Body of pancreas (tissue), 4 donors: ENCODE measurements around the gene GRK4. TPM values are rescaled to one million over a fixed set of nuclear protein-coding genes. Genes with fewer than 3 reads are reported as not detected.
A peak's percentile ranks its signal among the peaks of the same experiment; 100 is the strongest.

Experiments
- ATAC-seq: fragments of 150-250 bp; one replicate; pipeline ENCODE4 v1.9.1; 2016
- DNase-seq, 4 donors: peaks; one replicate each; pipeline ENCODE4 v3.0.0-alpha.2; 2019
- H3K27ac ChIP-seq, 4 donors: fragments of 200-600 bp; sonication (generic); 1 replicate in 3 of 4; 2 replicates in 1 of 4; pipeline versions ENCODE4 v1.5.1 to v1.6.1; 2016 to 2019; ENCODE audit warnings: mild to moderate bottlenecking in 1 of 4, mixed read lengths in 1 of 4, moderate library complexity in 1 of 4
- H3K27me3 ChIP-seq, 2 donors: fragments of 200-600 bp; sonication (generic); one replicate each; pipeline ENCODE4 v1.6.0; 2016; ENCODE audit warnings: mild to moderate bottlenecking in 1 of 2
- H3K36me3 ChIP-seq, 2 donors: fragments of 200-600 bp; sonication (generic); replicated peaks in 1 of 2; 2 replicates each; pipeline ENCODE4 v1.5.1; 2016; ENCODE audit warnings: low read depth in 2 of 2; ENCODE audit not compliant: insufficient read depth in 1 of 2
- H3K4me1 ChIP-seq: fragments of 200-600 bp; sonication (generic); one replicate; pipeline ENCODE4 v1.6.0; 2016
- H3K4me3 ChIP-seq, 2 donors: fragments of 200-600 bp; sonication (generic); 1 replicate in 1 of 2; 2 replicates in 1 of 2; pipeline ENCODE4 v1.5.1; 2016 to 2019
- H3K9me3 ChIP-seq, 3 donors: fragments of 200-600 bp; sonication (generic); 1 replicate in 2 of 3; 2 replicates in 1 of 3; pipeline ENCODE4 v1.5.1; 2016
- POLR2A ChIP-seq, 3 donors: fragments of 450-650 bp; IDR thresholded peaks; one replicate each; pipeline ENCODE4 v1.6.1; 2016; ENCODE audit warnings: antibody characterized with exemption in 3 of 3, mild to moderate bottlenecking in 2 of 3
- WGBS, 2 donors: methylation state at CpG; one replicate each; pipeline ENCODE4 v1.1.5; 2017; 5-methylcytosine and 5-hydroxymethylcytosine counted together
- intact Hi-C: fragments of 100-400 bp; cut with DNase I; formaldehyde crosslinking; loops from one replicate; pipeline ENCODE4 v1.15.1; 2023
- total RNA-seq, 2 donors: library from RNA; depleted of rRNA; stranded (reverse); fragments of >200 nt; gene quantifications; one replicate each; pipeline ENCODE4 v1.1.0, GENCODE V29; 2016
- TF ChIP-seq, protein P1 (sequence below), 7 experiments: fragments of 450-650 bp in 4 of 7; fragments of 200-600 bp in 3 of 7; sonication (generic) in 3 of 7; IDR thresholded peaks; one replicate each; pipeline ENCODE4 v1.5.1; 2016 to 2019; ENCODE audit warnings: antibody characterized with exemption in 7 of 7

The GRK4 gene
- total RNA-seq, 2 donors from 2014 or later = 6.5 to 14.5 TPM

GRCh38 chr4:2934813-2935761 is 28.3 kb upstream of the GRK4 start:
- DNase-seq (peak; percentile 96 to 99 (median 98)), ATAC-seq (peak; percentile 85)
- Histone ChIP-seq H3K4me3 (peak overlapping the region; percentile 87), H3K27me3 (no peaks in the 10 kb centered on the region), H3K4me1 (peaks cover 57% of the 10 kb centered on the region), H3K27ac (peak overlapping the region; percentile 72 to 92 (median 83)), H3K36me3 (peaks cover 12 to 14% of the 10 kb centered on the region in 2 donors), H3K9me3 (no peaks in the 10 kb centered on the region)
- intact Hi-C loops = loop anchor here (5.0 kb wide), 1 partner anchor 178 kb away; the partner anchor contains the start of gene TNIP2
- TF ChIP-seq POLR2A (IDR thresholded peaks at IDR 0.05) = peak; percentile 81 to 91 (median 84)
- TF ChIP-seq, protein P1, sequence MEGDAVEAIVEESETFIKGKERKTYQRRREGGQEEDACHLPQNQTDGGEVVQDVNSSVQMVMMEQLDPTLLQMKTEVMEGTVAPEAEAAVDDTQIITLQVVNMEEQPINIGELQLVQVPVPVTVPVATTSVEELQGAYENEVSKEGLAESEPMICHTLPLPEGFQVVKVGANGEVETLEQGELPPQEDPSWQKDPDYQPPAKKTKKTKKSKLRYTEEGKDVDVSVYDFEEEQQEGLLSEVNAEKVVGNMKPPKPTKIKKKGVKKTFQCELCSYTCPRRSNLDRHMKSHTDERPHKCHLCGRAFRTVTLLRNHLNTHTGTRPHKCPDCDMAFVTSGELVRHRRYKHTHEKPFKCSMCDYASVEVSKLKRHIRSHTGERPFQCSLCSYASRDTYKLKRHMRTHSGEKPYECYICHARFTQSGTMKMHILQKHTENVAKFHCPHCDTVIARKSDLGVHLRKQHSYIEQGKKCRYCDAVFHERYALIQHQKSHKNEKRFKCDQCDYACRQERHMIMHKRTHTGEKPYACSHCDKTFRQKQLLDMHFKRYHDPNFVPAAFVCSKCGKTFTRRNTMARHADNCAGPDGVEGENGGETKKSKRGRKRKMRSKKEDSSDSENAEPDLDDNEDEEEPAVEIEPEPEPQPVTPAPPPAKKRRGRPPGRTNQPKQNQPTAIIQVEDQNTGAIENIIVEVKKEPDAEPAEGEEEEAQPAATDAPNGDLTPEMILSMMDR (IDR thresholded peaks at IDR 0.05) = peak in 3 of 7 experiments; percentile 11 to 51 (median 50)
- WGBS, 2 donors = 0% methylated on average over 10 to 68 of the region's 70 CpGs

GRCh38 chr4:2935762-2936743 is 27.3 kb upstream of the GRK4 start:
- peaks cover 48% of the 10 kb centered on the region for H3K4me1 ChIP-seq
- peak in 2 of 4 donors; percentile 14 to 19 for DNase-seq
- intact Hi-C loops = loop anchor here (5.0 kb wide), 1 partner anchor 179 kb away; the partner anchor contains the start of gene TNIP2
- TF ChIP-seq, protein P1 (IDR thresholded peaks at IDR 0.05) = no peak
- TF ChIP-seq POLR2A (IDR thresholded peaks at IDR 0.05) = no peak
- peak overlapping the region in 1 of 2 donors; percentile 87 for H3K4me3 ChIP-seq
- no peaks in the 10 kb centered on the region for H3K9me3 ChIP-seq
- peak overlapping the region in 3 of 4 donors; percentile 72 to 92 (median 88) for H3K27ac ChIP-seq
- no peak for ATAC-seq
- 70 to 74% methylated on average over 20 of the region's 20 CpGs for WGBS, 2 donors
- peaks cover 17 to 23% of the 10 kb centered on the region in 2 donors for H3K36me3 ChIP-seq
- no peaks in the 10 kb centered on the region for H3K27me3 ChIP-seq

DNA sequence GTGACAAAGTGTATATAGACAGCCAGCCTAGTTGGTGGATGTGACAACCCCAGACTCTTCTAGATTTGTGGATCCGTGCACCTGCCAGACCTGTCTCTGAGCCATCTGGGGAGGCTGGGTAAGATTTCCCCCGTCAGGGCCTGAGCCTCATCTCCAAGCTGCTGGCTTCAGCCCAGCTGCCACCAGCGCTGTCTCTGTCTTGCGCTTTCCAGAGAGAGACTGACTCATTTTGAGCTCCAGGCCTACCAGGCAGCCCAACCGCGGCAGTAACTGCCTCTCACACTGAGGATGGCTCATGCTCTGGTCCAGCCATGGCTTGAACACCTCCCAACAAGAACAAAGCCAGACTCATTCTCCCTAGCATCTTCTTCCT is 26.6 kb upstream of the GRK4 start:
- intact Hi-C loops = loop anchor here (5.0 kb wide), 1 partner anchor 179 kb away; the partner anchor contains the start of gene TNIP2
- H3K4me1 ChIP-seq = peaks cover 43% of the 10 kb centered on the region
- H3K9me3 ChIP-seq = no peaks in the 10 kb centered on the region
- no peak for TF ChIP-seq POLR2A (IDR thresholded peaks at IDR 0.05)
- TF ChIP-seq, protein P1 (IDR thresholded peaks at IDR 0.05) = no peak
- DNase-seq = peak in 2 of 4 donors; percentile 17 to 35
- no peaks in the 10 kb centered on the region for H3K27me3 ChIP-seq
- no peak overlapping the region for H3K4me3 ChIP-seq
- ATAC-seq = no peak
- peak overlapping the region in 2 of 4 donors; percentile 31 to 34 for H3K27ac ChIP-seq
- peaks cover 21 to 30% of the 10 kb centered on the region in 2 donors for H3K36me3 ChIP-seq
- 68 to 76% methylated on average over 4 to 6 of the region's 6 CpGs for WGBS, 2 donors

DNA sequence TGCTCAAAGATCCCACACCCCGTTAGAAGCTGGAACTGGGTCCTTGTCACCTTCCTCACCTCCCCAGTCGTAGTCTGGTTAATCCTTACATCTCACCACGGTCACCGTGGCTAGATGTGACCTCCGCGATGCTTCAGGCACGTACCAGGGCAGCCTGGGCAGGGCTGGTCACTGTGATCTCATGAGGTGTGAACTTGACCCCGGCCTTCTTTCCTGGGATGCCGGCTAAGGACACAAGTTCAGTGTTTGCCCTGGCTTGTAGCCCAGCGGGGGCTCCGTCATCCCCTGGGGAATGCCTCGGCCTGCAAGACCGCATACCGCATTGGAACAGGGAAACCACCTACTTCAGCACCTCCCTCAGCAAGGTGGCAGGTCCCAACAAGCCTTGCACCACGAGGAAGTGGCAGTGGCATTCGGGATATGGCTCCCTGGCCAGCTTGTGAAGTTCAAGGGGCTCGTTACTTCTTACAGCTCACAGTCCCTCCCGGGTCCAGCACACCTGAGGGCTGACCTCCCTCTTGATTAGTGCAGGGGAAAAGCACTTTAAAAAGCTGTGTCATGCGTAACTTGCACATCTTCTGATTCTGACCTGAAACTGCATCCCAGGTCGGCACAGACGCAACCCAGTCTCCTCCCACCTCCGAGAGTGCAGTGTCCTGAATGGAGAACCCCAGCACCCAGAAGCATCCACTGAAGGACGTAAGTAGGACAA is 26.1 kb upstream of the GRK4 start:
- H3K4me3 ChIP-seq = no peak overlapping the region
- peak in 1 of 3 donors; percentile 4 for TF ChIP-seq POLR2A (IDR thresholded peaks at IDR 0.05)
- TF ChIP-seq, protein P1 (IDR thresholded peaks at IDR 0.05) = no peak
- H3K27me3 ChIP-seq = no peaks in the 10 kb centered on the region
- peak in 3 of 4 donors; percentile 41 to 58 (median 41) for DNase-seq
- H3K9me3 ChIP-seq = no peaks in the 10 kb centered on the region
- H3K27ac ChIP-seq = peak overlapping the region in 2 of 4 donors; percentile 31 to 34
- intact Hi-C loops = loop anchor here (5.0 kb wide), 1 partner anchor 180 kb away; the partner anchor contains the start of gene TNIP2
- 64 to 66% methylated on average over 16 to 23 of the region's 23 CpGs for WGBS, 2 donors
- ATAC-seq = peak; percentile 16
- peaks cover 21 to 31% of the 10 kb centered on the region in 2 donors for H3K36me3 ChIP-seq
- peaks cover 40% of the 10 kb centered on the region for H3K4me1 ChIP-seq
